OCI-LY7 (cell line): ENCODE measurements around the gene GATAD2B.

Source experiments
- CTCF ChIP-seq: fragments of 200-600 bp; sonication (generic); conservative IDR thresholded peaks from 2 replicates; pipeline ENCODE4 v1.5.1; 2014; ENCODE audit warnings: mild to moderate bottlenecking, antibody characterized with exemption, low read length, moderate library complexity, mixed read lengths
- EZH2phosphoT487 ChIP-seq: fragments of 200-600 bp; sonication (generic); IDR thresholded peaks from 2 replicates; pipeline ENCODE4 v1.6.1; 2018; ENCODE audit warnings: low read depth, borderline replicate concordance, mild to moderate bottlenecking, mixed run types, antibody characterized with exemption, low read length, moderate library complexity, mixed read lengths

GRCh38 chr1:153760440-153760839 is 162.3 kb downstream of the GATAD2B start:
- TF ChIP-seq CTCF (no peak), EZH2phosphoT487 (no peak)
